ENCODE measurements around the gene BTBD2. TPM values are rescaled to one million over a fixed set of nuclear protein-coding genes. Genes with fewer than 3 reads are reported as not detected.

Gene BTBD2
- total and polyA plus RNA-seq, 2 experiments from 2014 or later, result 56.4 to 76.0 TPM

DNA sequence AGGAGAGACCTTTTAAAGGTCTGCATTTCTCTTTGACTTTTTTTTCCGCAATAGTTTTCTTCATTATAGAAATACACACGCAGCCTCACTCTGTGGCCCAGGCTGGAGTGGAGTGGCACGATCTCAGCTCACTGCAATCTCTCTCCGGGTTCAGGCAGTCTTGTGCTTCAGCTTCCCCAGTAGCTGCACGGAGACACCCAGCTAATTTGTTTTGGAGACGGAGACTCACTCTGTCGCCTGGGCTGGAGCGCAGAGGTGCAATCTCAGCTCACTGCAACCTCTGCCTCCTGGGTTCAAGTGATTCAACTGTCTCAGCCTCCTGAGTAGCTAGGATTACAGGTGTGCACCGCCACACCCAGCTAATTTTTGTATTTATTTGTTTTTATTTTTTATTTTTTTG, 47.3 kb upstream of the BTBD2 start:
- peak overlapping the region; percentile 88 for H3K27ac ChIP-seq
- H3K36me3 ChIP-seq (replicated peaks; ENCODE audit: insufficient read depth, low read depth), result no peaks in the 10 kb centered on the region
- no peaks in the 10 kb centered on the region for H4K20me1 ChIP-seq (ENCODE audit: insufficient read depth, poor library complexity, severe bottlenecking)
- H3K4me2 ChIP-seq, result peak overlapping the region; percentile 76
- peaks cover 36% of the 10 kb centered on the region for H3K4me1 ChIP-seq (ENCODE audit: insufficient read depth)
- H3K9me2 ChIP-seq (replicated peaks; ENCODE audit: insufficient read depth), result no peaks in the 10 kb centered on the region
- no peak overlapping the region for H2AFZ ChIP-seq
- H3K27me3 ChIP-seq, result no peaks in the 10 kb centered on the region
- no peaks in the 10 kb centered on the region for H3K9me3 ChIP-seq (ENCODE audit: low read depth)
- 90% methylated on average over 9 of the region's 9 CpGs for WGBS (ENCODE audit: low lambda C conversion rate, missing lambda C conversion rate)
- no peak overlapping the region for H3K4me3 ChIP-seq
- no peak for TF ChIP-seq EZH2phosphoT487 (IDR thresholded peaks at IDR 0.05; ENCODE audit: low read depth, severe bottlenecking, unreplicated experiment)
- no peak for TF ChIP-seq CTCF (IDR thresholded peaks at IDR 0.05; ENCODE audit: poor library complexity)
- no peak for TF ChIP-seq EZH2 (IDR thresholded peaks at IDR 0.05; ENCODE audit: borderline replicate concordance)
- peak; percentile 3 for DNase-seq (ENCODE audit: low spot score)
- H3K79me2 ChIP-seq, result peaks cover 10% of the 10 kb centered on the region

DNA sequence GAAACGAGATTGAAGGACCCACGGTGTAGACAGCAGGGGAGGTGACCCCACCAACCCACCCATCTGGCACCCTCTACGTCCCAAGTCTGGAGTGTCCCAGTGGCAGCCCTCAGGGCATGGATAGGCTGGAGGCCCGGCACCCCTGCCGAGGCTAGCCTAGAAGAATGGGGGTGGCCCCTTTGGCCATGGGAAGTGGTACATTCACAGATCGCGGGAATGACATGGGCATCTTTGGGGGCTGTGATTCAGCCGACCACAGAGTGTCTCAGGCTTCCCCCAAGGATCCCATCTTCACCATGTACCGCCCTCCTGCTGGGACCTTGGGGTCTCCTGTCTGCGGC, 46.8 kb upstream of the BTBD2 start:
- H2AFZ ChIP-seq, result no peak overlapping the region
- peak; percentile 18 for DNase-seq (ENCODE audit: low spot score)
- H3K4me2 ChIP-seq, result peak overlapping the region; percentile 76
- peaks cover 10% of the 10 kb centered on the region for H3K79me2 ChIP-seq
- H3K27ac ChIP-seq, result peak overlapping the region; percentile 88
- TF ChIP-seq EZH2 (IDR thresholded peaks at IDR 0.05; ENCODE audit: borderline replicate concordance) (no peak), CTCF (IDR thresholded peaks at IDR 0.05; ENCODE audit: poor library complexity) (no peak), EZH2phosphoT487 (IDR thresholded peaks at IDR 0.05; ENCODE audit: low read depth, severe bottlenecking, unreplicated experiment) (no peak)
- no peaks in the 10 kb centered on the region for H4K20me1 ChIP-seq (ENCODE audit: insufficient read depth, poor library complexity, severe bottlenecking)
- 73% methylated on average over 10 of the region's 10 CpGs for WGBS (ENCODE audit: low lambda C conversion rate, missing lambda C conversion rate)
- H3K36me3 ChIP-seq (replicated peaks; ENCODE audit: insufficient read depth, low read depth), result no peaks in the 10 kb centered on the region
- H3K4me1 ChIP-seq (ENCODE audit: insufficient read depth), result peaks cover 32% of the 10 kb centered on the region
- no peaks in the 10 kb centered on the region for H3K27me3 ChIP-seq
- no peaks in the 10 kb centered on the region for H3K9me2 ChIP-seq (replicated peaks; ENCODE audit: insufficient read depth)
- H3K4me3 ChIP-seq, result no peak overlapping the region
- H3K9me3 ChIP-seq (ENCODE audit: low read depth), result no peaks in the 10 kb centered on the region

- no peak for TF ChIP-seq CTCF (IDR thresholded peaks at IDR 0.05; ENCODE audit: poor library complexity)
- no peak for TF ChIP-seq EZH2phosphoT487 (IDR thresholded peaks at IDR 0.05; ENCODE audit: low read depth, severe bottlenecking, unreplicated experiment)
- no peak for TF ChIP-seq EZH2 (IDR thresholded peaks at IDR 0.05; ENCODE audit: borderline replicate concordance)
These were observed 46.2 kb upstream of the BTBD2 start for GRCh38 chr19:2061495-2062388.

More at GRCh38 chr19:2061495-2062388, 46.2 kb upstream of the BTBD2 start:
- no peak overlapping the region for H2AFZ ChIP-seq
- peak overlapping the region; percentile 97 for H3K27ac ChIP-seq
- H3K4me2 ChIP-seq, result peak overlapping the region; percentile 76
- H3K9me3 ChIP-seq (ENCODE audit: low read depth), result no peaks in the 10 kb centered on the region
- H3K9me2 ChIP-seq (replicated peaks; ENCODE audit: insufficient read depth), result no peaks in the 10 kb centered on the region
- H3K79me2 ChIP-seq, result peaks cover 10% of the 10 kb centered on the region
- peaks cover 29% of the 10 kb centered on the region for H3K4me1 ChIP-seq (ENCODE audit: insufficient read depth)
- H4K20me1 ChIP-seq (ENCODE audit: insufficient read depth, poor library complexity, severe bottlenecking), result no peaks in the 10 kb centered on the region
- H3K36me3 ChIP-seq (replicated peaks; ENCODE audit: insufficient read depth, low read depth), result no peaks in the 10 kb centered on the region
- peak; percentile 100 for DNase-seq (ENCODE audit: low spot score)
- WGBS (ENCODE audit: low lambda C conversion rate, missing lambda C conversion rate), result 6% methylated on average over 47 of the region's 50 CpGs
- no peaks in the 10 kb centered on the region for H3K27me3 ChIP-seq
- peak overlapping the region; percentile 5 for H3K4me3 ChIP-seq

Data from hepatocyte (in vitro differentiated cells).